HG02884 (cell line): ENCODE data around the gene SEPTIN5.

Experiments
- ATAC-seq: cut with Tn5 transposase; IDR thresholded peaks from one replicate; pipeline ENCODE4 v1.9.1; 2021; ENCODE audit warnings: mild to moderate bottlenecking, moderate library complexity; ENCODE audit not compliant: unreplicated experiment

Gene SEPTIN5

DNA sequence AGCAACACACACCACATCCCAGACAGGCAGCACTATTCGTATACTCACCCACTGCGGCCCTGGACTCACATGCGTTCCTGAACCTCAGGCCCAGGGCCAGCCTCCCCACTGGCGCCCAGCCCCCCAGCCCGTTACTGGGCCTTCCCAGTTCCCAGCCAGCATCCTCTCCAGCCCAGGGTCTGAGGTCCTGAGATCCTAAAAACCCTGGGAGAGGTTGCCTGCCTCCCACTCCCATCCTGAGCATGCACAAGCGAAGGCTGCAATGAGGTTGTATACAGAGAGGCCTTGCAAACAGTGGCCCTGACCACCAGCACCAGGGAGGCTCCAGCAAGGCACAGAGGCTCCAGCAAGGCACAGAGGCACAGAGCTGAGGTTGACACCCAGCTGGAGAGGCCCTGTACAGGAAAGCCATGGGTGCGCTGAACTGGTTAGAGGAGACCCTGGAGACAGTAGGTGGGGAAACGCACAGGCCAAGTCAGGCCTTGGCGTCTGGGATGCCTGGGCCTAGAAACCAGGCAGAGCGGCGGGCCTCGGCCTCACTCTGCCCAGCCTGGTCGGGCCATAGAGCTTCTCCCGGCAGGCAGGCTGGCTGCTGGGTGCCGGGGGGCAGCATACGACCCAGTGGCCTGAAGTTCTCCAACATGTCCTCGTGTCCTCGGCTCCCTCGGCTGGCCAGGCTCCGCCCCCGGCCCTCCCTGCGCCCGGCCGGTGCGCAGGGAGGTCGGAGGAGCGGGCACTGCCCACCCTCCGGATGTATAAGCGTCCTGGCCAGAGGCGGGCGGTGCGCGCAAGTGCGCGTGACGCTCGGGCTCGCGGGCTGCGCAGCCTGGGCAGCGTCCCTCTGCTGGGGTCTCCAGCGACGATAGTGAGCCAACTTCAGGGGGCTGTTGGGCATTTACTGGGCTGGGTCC lies 43.9 kb downstream of the SEPTIN5 start:
- no peak for ATAC-seq

DNA sequence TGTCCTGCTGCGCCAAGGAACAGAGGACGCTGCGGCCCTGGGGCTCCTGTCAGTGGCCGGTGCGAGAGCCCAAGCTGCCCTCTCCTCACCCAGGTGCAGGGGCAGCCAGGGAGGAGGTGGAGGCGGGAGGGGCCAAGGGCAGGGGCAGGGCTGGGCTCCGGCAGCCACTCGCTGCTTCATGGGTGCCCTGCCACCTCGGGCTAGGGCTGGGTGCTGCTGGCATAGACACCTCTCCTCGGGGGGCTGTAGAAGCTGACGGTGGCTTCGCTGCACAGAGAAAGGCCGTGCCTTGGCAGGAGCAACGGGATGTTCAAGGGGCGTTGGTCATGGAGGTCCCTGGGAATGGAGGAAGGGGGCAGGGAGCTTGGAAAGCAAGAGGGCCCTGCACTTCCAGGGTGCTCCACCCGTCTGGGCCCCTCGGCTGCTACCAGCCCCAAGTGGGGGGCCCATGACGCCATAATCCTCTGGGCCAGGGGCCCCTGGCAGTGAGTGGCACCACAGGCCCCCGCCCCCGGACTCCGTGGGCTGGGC lies 44.7 kb downstream of the SEPTIN5 start:
- ATAC-seq: no peak

DNA sequence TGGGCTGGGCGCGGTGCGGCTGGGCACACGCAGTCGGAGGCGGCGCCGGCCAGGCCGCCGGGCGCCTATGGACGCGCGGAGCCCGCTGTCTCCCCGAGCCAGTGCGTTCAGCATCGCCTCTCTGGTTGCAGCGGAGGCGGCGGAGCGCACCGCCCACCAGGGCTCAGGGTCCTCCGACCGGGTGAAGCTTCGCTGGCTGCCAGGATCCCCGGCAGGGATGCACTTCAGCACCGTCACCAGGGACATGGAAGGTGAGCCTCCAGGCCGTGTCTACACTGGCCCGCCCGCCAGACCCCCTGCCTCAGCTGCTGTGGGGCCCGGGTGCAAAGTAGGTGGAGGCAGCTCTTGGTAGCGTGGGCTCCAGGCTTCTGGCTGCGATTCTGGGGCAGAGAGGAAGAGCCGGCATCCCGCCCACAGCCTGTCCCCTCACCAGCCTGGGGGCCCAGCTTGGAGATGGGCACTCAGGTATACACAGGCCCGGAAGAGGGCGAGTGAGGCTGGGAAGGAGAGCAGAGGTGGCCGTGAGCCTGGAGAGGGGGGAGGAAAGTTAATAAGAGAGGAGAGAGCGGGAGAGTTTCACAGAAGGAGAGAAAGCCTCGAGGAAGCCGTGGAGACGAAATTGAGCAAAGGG lies 45.2 kb downstream of the SEPTIN5 start:
- no peak for ATAC-seq

DNA sequence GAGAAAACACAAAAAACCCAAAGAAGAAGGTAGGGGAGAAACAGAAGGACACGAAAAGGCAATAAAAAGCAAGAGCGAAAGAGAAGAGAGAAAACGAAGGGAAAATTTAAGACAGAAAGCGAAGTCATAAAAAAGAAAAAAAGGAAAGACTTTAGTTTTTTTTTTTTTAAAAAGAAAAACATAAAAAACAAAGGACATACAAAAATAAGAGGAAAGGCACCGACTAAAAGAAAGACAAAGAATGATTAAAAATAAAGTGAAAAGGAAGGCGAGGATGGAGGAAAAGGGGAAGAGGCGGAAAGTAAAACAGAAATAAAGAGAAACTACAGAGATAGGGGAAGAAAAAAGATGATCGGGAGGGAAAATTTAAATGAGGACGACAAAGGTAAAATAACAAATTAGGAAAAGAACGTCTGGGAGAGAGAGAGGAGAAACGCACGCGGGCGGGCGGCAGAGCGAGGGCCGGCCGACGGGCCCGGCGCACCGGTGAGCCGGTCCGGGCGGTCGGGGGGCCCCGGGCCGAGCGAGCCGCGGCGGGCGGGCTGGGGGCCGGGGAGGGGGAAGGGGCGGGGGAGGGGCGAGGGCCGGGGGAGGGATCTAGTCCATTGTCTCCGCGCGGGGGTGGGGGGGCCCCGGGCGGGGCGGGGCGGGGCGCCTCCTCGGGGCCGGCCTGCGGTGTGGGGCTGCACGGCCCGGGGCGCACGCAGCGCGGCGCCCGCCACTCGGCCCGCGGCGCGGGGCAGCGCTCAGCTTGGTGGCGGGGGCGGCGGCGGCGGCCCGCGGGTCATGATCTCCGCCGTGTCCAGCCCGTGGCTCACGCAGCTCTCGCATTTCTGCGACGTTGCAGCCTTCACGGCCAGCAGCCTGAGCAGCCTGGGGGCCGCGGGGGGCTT lies 46.0 kb downstream of the SEPTIN5 start, which contains the start of gene TBX1:
Gene TBX1, plus strand, starts transcription at position 721 of the 893 bp plus-strand sequence. Its CDS starts 66 bp downstream, at position 787.
- ATAC-seq: no peak

DNA sequence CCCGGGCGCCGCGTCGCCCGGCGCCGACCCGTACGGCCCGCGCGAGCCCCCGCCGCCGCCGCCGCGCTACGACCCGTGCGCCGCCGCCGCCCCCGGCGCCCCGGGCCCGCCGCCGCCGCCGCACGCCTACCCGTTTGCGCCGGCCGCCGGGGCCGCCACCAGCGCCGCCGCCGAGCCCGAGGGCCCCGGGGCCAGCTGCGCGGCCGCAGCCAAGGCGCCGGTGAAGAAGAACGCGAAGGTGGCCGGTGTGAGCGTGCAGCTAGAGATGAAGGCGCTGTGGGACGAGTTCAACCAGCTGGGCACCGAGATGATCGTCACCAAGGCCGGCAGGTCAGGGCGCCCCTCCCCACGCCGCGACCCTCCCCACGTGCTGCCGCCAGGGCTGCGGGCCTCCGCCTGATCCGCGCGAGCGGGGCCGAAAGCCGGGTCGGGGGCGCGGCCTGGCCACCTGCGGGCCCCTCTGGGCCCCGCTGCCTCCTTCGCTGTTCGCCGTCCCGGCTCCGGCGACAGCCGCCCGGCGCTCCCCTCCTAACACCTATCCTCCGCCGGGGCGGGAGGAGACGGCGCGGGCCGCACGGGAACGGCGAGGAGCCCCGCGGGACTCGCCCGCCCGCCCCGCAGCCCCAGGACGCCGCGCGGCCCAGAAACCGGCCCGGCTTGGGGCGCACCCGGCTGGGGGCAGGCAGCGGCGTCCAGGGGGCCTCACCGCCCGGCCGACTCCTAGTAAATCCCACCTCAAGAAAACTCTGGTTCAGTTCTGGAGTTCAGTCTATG lies 46.8 kb downstream of the SEPTIN5 start:
- ATAC-seq: no peak

DNA sequence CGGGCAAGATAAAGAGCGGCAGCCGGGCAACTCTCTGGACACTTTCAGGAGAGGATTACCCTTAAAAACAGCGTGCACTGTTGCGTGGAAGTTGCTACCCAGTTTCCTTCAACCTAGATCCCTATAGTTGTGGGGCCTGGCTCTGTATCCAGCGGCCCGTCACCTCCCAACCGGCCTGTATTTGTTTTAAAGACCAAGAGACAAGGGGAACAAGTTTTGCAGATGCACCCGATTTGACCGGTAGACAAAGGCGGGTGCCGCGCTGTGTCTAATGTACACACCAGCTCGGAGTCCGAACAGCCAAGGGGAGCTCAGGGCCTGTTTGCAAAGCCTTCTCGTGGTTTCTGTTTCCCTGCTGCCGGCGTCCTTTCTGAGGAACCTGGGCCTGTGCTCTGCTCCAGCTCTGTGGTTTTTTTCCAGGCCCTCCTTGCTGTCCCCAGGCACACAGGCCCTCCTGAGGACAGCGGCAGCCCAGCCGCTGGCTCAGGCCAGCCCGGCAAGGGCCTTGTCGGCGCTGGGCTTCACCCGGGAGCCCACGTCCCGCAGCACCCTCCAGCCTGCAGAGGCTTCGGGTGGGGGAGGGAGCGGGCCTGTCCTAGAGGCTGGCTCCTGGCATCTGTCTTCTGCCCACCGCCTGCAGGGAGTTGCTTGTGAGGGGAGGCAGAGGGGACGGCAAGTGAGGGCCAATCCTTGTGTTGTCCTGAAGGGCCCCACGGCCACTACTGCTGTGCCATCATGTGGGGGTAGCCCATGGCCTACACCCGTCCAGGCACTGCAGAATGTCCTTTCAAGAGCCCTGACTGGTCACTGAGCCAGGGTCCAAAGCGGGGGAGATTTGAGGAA lies 47.6 kb downstream of the SEPTIN5 start:
- ATAC-seq: no peak

DNA sequence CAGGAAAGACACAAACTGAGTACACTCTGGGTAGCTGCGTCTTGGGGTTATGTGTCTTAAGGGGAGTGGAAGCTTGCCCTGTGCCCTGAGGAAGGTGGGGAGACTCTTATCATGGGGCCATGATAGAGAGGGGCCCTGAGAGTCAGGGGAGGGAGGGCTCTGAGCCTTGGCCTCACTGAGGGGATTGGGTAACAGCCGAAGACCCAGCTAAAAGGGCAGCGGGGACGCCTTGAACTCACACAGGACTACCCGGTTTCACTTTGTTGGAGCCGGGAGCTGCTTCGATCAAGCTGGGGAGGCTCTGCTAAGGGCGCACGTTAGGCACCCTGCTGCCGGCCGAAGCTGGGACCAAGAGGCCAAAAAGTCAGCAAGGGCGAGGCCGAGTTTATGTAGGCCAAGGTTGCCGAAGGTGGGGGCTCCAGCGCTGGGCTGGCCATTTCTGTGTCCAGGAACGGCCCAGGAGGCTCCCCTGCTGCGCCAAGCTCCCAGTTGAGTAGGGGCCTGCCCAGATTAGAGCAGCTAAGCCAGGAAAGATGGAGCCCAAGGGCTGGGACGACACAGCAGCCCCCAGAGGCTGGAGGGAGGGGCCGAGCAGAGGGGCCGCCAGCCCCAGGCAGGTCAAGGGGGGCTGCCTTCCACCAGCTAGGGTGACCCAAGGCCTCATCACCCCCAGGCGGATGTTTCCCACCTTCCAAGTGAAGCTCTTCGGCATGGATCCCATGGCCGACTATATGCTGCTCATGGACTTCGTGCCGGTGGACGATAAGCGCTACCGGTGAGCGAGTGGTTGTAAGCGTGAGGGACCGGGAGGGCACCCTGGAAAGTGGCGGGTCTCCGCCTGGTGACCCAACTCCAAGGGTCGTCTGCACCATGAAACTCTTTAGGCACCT lies 48.5 kb downstream of the SEPTIN5 start:
- no peak for ATAC-seq

DNA sequence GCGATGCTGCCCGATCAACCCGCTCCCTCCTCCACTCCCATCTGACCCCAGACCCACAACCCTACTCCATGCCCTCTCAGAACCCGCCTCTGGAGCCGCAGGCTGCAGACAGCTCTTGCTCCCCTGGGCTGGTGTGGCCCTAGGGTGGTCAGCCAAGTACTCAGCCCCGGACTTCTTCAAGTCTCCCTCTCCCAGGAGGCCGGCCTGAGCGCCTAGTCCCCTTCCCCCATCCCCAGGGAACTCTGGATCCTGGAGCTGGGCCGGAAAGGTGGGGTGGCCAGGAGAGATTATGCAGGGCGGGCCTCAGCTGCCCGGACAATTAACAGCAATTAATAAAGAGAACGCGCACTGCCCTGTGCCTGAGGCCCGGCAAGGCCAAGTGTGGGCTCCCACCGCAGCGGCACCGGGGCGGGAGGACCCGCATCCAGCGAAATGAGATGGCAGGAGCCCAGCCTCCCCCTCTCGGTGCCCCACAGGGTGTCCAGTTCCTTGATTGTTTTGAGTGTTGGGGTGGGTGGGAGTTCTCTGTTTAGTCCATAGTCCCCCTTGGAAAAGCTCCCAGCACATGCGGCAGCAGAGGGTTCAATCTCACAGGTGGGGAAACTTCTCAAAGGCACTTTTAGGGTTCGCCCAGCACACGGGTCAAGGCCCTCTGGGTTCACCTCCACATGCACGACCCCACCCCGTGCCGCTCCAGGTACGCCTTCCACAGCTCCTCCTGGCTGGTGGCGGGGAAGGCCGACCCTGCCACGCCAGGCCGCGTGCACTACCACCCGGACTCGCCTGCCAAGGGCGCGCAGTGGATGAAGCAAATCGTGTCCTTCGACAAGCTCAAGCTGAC lies 49.4 kb downstream of the SEPTIN5 start:
- ATAC-seq: no peak

DNA sequence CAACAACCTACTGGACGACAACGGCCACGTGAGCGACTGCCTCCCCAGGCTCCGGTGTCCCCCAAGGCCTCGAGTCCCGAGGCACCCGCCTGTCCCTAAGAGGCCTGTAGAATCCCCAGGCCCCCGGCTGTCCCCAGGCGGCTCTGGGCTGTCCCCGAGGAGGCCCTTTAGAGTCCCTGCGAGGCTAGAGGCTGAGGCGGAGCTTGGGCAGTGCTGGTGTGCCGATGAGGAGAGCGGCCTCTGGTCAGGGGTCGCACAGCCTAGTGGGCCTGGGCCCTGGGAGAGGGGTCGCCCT lies 49.9 kb downstream of the SEPTIN5 start:
- no peak for ATAC-seq

DNA sequence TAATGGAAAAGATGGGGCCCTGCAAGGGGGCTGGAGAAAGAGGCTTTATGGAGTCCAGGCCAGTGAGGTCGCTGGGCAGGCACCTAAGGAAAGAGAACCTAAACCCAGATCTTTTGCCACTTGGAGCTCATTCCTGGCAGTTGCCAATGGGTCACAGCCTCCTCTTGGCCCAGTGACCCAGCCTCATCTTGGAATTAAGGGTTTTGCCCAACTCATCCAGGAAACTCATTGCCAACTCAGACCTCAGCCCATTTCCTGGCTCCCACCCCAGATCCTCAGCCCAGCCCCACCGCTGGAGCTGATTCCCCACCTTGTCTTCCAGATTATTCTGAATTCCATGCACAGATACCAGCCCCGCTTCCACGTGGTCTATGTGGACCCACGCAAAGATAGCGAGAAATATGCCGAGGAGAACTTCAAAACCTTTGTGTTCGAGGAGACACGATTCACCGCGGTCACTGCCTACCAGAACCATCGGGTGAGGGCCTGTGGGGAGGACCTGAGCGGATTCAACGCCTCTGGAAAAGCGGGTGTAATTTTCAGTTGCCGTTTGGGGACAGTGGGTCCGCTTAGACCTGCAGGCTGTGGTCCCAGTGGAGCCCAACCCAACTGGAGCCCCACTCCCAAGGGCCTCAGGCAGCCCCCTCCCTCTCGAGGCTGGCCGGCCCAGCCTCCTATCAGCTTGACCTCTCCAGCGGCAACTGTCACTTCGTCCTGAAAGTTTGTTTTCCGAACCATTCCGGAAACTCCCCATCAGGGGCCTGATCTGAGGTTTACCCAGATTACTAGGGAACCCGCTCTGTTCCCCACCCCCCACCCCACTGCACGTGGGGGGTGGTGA lies 50.6 kb downstream of the SEPTIN5 start:
- no peak for ATAC-seq

DNA sequence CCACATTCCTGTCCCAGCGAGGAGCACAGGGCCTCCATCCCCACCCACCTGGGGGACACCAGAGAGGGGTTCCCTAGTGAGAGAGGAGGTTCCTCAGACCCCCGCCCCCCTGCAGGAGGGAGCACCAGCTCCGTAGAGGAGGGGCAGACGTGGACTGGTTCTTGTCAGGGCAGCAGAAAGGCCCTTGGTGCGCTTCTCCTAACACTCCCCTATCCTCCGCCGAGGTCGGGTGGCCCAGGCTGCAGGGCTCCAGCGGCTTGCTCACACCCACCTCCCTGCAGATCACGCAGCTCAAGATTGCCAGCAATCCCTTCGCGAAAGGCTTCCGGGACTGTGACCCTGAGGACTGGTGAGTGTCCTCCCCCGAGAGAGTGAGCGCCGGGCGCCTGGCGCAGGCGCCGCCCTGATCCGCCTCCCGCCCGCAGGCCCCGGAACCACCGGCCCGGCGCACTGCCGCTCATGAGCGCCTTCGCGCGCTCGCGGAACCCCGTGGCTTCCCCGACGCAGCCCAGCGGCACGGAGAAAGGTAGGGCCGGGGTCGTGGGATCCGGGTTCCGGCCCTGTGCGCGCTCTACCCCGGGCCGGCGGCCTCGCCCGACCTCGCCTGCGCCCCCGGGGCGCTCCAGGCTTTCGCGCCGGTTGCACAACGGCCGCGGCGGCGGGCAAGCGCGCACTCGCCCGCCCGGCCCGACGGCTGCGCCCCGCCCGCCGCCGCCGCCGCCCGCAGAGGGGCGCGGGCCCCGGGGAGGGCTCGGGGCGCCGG lies 51.4 kb downstream of the SEPTIN5 start:
- no peak for ATAC-seq

DNA sequence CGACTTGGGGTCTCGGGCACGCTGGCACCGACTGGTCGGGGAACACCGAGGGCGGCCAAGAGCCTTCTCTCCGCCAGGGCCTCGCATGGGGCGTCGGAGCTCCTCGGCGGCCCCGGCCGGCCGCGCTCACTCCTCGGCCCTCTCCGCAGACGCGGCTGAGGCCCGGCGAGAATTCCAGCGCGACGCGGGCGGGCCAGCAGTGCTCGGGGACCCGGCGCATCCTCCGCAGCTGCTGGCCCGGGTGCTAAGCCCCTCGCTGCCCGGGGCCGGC lies 51.9 kb downstream of the SEPTIN5 start:
- no peak for ATAC-seq

DNA sequence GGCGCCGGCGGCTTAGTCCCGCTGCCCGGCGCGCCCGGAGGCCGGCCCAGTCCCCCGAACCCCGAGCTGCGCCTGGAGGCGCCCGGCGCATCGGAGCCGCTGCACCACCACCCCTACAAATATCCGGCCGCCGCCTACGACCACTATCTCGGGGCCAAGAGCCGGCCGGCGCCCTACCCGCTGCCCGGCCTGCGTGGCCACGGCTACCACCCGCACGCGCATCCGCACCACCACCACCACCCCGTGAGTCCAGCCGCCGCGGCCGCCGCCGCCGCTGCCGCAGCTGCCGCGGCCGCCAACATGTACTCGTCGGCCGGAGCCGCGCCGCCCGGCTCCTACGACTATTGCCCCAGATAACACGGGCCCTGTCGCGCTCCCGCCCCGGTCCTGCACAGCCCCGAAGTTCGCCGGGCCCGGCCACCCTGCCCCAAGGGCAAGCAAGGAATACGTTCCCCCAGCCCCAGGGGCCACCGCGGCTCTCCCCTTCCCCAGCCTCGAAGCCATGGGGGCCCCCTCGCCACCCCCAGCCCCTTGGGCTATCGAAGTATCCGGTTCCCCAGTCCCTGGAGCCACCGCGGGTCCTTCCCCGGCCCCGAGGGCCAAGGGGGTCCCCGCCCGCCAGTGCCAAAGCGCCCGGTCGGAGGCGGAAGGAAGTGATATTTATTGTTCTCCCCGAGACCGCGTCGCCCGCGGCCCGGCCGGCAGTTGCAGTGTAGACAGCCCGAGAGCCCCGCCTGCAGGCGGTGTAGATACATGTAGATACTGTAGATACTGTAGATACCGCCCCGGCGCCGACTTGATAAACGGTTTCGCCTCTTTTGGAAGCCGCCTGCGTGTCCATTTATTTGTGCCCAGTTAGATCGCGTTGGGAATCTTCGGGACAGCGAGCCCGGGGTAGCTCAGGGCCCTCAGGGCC lies 52.5 kb downstream of the SEPTIN5 start:
- no peak for ATAC-seq

DNA sequence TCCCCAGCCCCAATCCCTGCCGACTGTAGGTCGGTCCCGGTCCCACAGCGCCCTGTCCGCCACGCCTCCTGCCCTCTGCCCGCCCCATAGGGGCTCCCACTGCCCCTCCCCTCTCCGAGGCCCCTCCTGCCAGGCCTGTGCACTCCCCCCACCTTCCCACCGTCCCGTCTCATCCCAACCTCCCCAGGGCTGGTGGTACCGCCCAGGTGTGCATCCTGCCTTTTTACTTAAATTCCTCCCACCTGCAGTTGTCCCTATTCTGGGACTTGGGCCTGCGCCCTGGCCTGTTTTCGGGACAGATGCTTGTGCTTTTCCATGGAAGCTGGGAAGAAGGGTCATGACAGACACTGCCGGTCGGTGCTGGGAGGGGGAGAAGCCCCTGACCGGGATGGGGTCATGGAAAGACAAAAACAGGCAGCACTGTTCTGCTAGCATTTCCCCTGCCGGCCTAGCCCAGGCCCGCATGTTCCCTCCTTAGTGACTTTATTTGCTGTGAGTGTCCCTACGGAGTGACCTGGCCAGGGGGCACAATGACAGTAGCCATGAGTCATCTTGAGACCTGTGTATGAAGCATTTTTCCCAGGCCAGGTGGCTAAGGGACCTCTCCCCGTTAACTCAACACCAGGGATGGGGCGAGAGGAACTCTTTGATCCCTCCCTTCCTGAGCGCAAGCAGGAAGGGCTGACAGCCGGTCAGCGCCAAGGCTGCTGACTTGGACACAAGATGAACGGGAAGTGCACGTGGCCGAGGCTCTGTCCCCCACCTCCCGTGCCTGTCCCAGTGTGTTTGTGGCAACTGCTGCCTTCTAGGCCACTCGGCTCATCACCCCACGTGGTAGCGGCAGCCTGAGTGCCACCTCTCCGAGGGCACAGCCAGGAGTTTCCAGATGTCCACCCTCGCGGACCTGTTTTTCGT lies 53.4 kb downstream of the SEPTIN5 start:
- ATAC-seq: no peak
